T-helper 2 cell treated with Interferon-gamma antibody and Interleukin-4, amounts not matched to agents 100 ng/mL and 5 ng/mL, for 36 hours (primary cell): ENCODE measurements around the gene PARD3. TPM values are rescaled to one million over a fixed set of nuclear protein-coding genes. Genes with fewer than 3 reads are reported as not detected.
"Not testable (repeated sequence)": the region's sequence is repeated elsewhere in the genome, so short reads cannot be mapped to it uniquely, and the experiment has no call there.

Experiments used
- intact Hi-C: fragments of 100-400 bp; cut with micrococcal nuclease; formaldehyde crosslinking; loops from one replicate; pipeline ENCODE4 v1.15.1; 2023
- total RNA-seq: library from RNA; stranded (reverse); gene quantifications from 2 replicates; pipeline ENCODE4 v1.2.3, GENCODE V29; 2022

The PARD3 gene
- total RNA-seq, 1 donor from 2014 or later, result 0.64 TPM

DNA sequence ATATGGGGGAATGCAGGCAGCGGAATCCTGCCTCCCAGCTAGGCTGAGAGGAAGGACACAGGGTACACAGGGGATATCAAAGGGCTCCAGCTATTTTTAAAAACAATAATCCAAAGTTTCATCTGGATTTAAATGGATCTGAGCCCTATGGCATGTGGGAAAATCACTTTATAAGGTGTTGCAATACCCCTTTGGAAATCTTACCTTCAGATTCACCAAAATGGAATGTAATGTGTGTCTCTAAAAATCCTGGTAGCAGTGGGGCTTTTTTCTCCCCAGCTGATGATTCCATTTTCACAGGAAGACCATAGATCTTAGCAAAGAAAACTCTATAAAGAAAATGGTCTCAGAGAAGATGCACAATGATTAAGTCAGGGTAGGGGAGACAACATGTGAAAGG is 722.2 kb downstream of the PARD3 start:
- intact Hi-C loops, result no loop called here

DNA sequence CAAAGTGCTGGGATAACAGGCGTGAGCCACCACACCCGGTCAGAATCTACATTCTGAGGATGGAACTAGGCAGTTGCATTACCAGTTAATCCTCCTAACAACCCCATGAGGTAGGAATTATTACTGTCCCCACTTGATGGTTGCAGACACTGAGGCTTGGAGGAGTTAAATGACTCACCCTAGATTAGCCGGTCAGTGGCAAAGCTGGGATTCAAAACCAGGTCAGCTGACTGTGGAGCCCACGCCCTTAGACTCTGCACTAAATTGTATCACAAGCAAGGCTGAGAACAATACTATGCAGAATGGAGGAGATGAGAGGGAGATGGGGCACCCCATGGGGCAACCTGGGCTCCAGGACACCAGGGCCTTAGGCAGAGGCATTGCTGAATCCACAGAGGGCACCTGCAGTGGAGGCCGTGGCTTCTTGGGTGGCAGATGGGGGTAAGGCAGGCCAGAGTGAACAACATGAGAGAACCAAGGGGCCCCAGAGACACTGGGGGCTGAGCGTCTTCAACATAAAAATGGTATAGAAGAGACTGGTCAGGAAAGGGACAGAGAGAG is 723.4 kb downstream of the PARD3 start:
- intact Hi-C loops, result no loop called here

DNA sequence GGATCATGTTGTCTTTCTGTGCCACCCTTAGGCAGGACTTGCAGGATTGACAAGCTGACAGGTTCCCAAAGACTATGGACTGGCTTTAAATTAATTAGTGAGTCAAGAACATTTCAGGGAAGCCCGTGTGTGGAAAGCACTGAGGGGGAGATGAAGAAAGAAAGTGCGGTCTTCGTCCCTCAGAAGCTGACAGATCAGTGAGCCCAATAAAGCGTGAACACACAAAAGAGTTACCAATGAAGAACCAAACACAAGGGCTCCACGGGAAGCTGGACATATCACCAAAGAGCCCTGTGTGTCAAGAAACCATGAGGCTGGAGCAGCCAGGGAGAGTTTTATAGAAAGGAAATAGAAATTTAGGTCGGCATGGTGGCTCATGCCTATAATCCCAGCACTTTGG is 725.8 kb downstream of the PARD3 start:
- intact Hi-C loops, result no loop called here

DNA sequence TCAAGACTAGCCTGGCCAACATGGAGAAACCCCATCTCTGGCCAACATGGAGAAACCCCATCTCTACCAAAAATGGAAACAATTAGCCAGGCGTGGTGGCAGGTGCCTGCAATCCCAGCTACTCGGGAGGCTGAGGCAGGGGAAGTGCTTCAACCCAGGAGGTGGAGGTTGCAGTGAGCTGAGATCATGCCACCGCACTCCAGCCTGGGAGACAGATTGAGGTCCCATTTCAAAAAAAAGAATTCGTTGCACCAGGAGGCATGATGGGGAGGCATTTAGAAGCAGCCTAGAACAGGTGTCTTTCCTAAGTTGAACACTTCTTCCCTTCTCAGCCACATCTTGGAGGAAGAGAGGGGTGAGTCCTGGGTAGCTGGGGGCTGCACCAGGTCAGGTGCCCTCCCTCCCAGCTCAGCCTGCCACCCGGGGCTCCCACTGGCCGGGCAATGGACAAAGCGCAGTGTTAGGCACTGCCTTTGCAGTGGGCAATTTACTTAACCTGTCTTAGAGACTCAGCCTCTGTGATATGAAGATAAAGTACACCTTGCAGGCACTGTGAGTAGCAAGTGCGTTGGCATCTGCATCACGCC is 726.8 kb downstream of the PARD3 start:
- intact Hi-C loops, result no loop called here

DNA sequence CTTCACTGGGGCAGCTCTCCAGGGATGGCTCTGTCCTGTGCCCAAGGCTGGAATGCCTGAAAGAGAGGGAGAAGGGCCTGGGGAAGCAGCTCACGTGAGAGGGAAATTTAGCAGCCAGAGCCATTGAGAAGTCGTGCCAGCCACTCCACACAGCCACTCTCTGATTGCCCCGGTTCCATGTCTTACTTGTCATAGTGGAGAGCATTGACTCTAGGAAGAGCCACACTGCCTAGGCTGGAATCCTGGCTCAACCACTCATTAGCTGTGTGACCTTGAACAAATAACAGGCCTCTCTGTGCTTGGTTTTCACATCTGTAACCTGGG is 728.0 kb downstream of the PARD3 start:
- intact Hi-C loops, result no loop called here

DNA sequence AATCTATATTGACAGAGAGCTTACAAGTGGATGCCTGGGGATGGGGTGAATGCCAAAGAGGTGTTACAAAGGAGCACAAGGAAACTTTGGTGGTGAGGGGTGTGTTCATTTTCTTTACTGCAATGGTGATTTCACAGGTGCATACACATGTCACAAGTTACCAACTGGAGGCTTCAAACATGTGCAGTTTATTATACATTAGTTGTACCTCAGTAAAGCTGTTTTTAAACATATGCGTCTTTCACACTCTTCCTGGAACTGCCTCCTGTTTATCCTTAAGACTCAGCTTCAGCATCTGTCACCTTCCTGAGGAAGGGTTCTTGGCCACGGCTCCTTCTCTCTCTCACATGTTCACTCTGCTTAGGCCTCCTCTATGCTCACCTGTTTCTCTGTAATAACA is 731.5 kb downstream of the PARD3 start:
- intact Hi-C loops, result no loop called here

DNA sequence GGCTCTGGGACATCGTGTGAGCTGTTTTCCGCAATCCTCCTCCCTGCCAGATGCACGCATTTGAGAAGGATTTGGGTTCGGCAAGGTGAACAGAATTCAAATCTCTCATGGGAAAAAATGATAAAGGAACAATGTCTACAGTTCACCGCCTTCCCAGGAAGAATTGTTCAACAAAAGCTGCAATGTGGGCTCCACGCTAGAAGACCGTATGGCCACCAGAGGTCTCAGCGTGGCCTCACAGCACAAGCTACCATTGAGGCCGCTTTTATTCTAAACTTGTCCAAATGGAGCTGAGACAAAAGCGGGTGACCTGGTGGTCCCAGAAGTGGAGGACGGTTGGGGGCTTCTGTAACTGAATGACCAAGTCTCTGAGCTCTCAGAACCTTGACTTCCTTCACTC is 733.1 kb downstream of the PARD3 start:
- intact Hi-C loops, result no loop called here

DNA sequence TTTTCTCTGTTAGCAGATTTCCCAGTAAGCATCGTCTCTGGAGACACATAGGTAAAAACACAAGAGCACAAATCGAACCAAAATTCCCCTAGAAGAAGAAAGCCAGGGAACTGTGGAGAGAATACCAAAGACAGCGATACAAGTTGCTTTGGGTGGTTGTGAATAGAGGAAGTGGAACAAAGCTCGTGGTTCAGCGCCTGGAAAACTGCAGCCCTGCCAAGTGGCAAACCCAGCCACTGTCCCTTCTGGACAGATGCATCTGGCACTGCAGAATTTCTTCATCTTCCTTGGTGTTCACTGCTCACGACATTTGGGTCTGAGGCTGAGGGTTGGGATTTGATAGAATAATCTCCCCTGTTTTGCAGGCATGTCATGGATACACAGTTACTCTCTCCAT is 733.8 kb downstream of the PARD3 start:
- intact Hi-C loops, result no loop called here

DNA sequence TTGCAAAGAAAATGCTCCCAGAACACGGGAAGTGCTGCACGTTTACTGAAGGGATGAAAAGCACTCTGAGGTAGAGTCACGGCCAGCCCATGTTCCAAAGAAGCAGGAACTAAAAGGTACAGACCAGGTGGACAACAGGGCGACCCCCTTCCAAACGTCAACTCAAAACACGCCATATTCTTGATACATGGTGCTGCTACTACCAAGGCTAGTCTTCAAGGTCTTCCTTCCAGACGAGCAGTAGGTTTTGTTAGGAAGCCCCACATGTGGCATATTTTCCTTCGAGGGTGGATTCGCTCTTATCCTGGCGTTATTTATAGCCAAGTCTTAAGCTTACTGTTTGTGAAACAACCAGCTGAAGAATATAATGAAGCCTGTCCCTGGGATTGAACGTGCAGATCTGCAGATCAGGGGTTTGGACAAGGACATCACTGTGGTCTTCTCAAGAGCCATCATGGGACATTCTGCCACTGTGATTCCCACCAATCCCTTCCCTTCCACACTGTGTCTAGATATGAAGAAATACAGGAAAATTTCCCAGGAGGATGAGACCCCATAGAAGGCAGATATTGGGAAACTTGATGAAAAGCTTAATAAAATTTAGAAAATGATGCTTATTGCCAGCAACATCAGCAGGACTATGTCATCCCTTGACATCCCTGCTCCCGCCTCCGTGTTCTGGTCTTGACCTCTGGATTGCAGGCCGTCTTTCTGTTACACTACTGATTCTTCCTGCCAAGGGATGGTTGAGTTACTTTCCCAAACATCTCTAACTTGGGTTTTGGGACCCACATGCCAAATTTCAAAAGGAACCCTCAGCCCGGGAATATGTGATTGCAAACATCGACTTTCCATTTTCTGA is 734.4 kb downstream of the PARD3 start:
- intact Hi-C loops, result no loop called here

DNA sequence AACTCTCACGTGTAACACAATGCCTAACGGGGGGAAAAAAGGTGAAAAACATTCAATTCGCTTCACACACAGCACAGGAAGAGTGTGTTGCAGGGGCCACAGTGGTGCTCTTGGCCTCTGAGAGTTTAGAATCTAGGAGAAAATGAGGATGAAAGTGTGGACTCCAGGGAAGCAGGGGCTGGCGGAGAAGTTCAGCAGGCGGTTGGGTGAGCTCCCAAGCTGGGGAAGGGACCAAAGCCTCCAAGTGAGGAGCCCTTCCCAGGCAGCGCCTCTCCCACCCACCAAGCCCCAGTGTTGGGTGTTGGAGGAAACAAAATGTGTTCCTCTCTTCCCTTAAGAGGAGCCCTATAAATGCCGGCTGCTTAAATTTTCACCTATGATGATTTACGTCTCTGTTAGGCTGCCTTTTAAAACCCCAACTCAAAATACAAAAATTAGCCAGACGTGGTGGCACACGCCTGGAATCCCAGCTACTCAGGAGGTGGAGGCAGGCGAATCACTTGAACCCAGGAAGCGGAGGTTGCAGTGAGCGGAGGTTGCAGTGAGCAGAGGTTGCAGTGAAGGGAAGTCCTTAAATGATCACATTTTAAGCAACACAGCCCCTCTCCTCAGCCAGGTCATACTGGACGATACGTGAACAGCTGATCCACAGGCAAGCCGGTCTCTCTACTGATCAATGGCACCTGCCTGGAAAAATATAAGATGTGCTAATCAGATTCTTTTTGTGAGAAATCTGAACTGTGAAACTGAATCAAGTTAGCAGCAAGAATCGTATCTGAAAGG is 735.2 kb downstream of the PARD3 start:
- intact Hi-C loops, result no loop called here

DNA sequence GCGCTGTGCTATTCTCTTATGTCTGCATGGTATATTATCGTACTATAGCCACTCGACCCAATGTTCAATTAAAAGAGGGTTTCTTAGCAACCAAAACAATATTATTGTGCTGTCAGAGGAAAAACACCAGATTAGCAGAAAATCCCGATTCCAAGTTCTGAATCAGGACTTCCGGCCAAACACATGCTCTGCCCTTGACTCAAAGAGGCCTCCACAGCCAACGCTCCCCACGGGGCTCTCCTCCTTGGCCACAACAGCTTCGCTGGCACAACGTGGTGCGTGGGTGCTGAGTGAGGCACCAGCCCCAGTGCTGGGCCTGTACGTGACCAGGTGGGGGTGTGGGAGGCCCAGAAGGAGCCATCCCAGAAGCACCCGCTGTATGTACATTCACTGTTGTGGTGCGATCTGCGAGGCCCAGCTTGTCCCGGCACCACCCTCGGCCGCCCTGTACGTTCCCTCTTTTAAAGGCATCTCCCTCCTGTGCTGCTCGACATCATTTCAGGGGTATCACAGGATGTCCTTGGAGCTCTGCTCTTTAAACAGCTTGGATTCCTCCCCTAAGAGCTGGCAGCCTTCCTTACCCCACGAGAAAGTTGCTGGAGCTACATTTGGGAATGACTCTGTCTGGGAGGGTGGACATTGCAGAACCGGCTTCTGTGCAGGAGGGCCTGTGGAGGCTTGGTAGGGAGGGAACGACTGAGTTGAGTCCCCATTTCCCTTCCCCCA is 736.2 kb downstream of the PARD3 start:
- intact Hi-C loops, result no loop called here

DNA sequence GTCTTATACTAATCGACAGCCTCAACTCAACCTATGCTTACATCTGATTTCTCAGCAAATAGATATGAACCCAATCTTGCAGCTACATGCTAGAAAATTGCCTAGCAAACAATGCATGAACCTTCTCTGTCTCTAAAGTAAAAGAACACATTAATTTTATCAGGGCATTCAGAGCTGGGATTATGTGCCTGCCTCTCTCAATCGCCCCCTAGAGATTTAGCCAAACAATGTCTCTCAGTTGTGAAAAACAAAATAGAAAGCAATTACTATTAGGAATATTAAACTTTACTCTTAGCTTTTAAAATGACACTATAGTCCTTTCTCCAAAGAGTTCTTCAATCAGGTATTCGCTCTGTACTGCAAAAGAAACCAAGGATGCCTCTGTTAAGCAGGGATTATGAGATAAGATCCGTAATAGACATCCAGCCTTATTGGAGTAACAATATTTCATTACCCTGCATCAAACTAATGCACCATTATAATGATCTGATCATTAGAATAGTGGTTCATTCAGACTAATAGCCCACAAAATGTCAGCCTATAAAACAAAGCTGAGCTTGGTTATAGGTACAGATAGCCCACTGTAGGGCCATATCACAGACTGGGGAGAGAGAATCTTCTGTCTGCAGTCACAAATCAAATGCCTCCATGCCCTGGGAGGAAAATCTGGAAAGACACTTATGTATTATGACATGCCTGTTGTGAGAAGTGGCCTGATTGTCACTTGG is 736.9 kb downstream of the PARD3 start:
- intact Hi-C loops, result no loop called here

DNA sequence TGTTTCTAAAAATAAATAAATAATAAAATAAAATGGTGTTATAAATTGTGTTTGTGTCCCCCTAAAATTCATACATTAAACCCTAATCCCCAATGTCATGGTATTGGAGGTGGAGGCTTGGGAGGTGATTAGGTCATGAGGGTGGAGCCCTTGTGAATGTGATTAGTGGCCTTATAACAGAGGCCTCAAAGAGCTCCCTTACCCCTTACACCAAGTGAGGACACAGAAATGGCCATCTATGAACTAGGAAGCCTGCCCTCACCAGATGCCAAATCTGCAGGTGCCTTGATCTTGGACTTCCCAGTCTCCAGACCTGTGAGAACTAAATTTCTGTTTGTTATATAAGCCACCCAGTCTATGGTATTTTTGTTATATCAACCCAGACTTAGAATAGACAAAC is 738.7 kb downstream of the PARD3 start:
- intact Hi-C loops, result no loop called here

DNA sequence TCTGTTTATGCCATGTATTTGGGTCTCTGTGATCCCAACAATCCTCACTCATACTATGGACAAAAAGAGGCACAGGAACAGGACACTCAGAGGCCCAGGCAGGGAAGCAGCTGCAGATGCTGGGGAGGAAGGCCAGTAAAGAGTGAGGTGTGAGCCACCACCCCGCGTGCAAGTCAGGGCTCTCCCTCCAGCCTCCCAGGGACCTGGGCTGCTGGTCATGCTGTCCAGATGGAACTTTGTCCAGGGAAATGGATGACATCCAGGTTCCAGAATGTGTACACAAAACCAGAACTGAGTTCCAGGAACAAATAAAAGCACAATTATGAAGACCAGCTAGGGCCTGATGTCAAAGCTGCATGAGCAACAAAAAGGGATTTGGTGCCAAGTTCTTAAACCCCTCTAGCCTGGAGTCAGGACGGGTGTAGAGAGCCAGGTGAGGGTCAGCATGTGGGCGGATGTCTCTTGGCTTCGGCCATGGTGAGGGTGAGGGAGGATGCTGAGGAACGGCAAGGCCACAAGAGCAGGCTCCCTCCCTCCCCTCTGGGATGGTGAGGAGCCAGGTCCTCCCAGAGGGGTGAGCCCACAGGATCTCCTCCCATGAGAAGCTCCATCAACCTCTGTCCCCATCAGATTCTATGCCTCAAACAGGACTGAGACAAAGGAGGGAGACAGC is 739.7 kb downstream of the PARD3 start:
- intact Hi-C loops, result no loop called here

DNA sequence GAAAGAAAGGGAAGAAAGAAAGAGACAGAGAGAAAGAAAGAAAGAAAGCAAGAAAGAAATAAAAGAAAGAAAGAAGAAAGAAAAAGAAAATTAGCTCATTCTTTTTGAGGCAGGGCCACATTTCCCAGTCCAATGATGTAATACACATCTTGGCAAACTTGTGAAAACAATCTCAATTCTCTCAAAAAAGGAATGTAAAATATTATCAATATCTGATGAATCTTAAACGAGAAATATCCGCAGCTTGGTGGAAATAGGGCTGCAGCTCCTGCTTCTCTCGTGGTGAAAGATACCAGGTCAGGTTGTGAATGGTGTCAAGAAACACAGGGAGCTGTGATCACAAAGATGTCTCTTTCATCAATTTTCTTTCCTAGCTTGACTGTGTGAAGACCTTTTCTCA is 741.0 kb downstream of the PARD3 start:
- intact Hi-C loops, result no loop called here

DNA sequence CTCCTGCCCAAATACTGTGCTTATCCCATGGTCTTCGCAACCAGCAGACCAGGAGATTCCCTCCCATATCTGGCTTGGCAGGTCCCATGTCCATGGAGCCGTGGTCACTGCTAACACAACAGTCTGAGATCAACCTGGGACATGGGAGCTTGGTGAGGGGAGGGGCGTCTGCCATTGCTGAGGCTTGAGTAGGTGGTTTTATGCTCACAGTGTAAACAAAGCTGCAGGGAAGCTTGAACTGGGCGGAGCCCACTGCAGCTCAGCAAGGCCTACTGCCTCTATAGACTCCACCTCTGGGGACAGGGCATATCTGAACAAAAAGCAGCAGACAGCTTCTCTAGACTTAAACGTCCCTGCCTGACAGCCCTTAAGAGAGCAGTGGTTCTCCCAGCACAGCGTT is 747.4 kb downstream of the PARD3 start:
- intact Hi-C loops, result not testable (repeated sequence)

DNA sequence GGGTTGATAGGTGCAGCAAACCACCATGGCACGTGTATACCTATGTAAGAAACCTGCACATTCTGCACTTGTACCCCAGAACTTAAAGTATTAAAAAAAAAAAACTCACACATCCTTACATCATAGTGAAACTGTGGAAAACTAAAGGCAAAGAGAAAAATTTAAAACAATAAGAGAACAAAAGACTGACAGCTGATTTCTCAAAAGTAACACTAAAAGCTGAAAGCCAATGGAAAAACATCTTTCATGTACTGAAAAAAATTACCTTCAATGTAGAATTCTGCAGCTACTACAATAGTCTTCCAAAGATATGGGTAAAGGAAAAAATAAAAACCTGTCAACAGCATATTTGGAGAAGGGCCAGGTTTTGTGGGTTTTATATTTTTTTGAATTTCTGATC is 751.5 kb downstream of the PARD3 start:
- intact Hi-C loops, result no loop called here

DNA sequence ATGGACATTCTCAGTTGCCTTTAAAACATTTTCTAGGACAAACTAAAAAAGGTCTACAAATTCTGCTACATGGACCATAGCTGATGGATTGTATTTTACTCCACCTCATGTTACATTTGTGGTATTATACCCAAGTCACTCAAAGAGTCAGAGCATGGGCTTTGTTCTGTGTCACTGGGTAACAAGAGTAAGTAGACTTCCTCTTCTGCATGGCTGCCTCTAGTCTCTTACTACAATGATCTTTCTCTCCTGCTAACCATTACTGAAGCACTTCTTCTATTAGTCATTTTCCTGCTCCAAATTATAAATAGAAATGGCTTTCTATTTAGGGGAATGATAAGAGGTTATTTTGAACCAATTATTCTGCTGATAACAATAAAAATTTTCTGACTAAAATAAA is 753.3 kb downstream of the PARD3 start:
- intact Hi-C loops, result no loop called here
